ENCODE measurements around the gene PTPRE. TPM values are rescaled to one million over a fixed set of nuclear protein-coding genes. Genes with fewer than 3 reads are reported as not detected.

The PTPRE gene
- total RNA-seq, 5 donors from 2014 or later (not counting 1 experiment from before 2014, with no cell fraction given), result 23.2 to 69.2 (median 32.2) TPM

GRCh38 chr10:128070721-128071416, 164.0 kb downstream of the PTPRE start:
- ChIA-PET CTCF (interaction anchor here (1.0 to 3.0 kb wide), 5 partner anchors 9 to 165 kb away, joined by 3 to 89 read pairs (median 15); partner anchors contain the start of gene PTPRE (in 1 of the 2)), POLR2A (no interaction called here)
- H3K9me3 Mint-ChIP-seq, result no peaks in the 10 kb centered on the region
- Histone ChIP-seq H3K27me3 (replicated peaks in 1 of 2; ENCODE audit: control insufficient read depth in 2 of 2, extremely low read depth in 1 of 2, insufficient read depth in 2 of 2, low read length in 1 of 2) (no peaks in the 10 kb centered on the region), H3K9me3 (no peaks in the 10 kb centered on the region), H3K4me1 (ENCODE audit: control insufficient read depth in 1 of 2, extremely low read depth in 1 of 2, insufficient read depth in 2 of 2, low read length in 2 of 2) (peaks cover 2 to 34% of the 10 kb centered on the region in 2 experiments), H3K4me3 (ENCODE audit: control insufficient read depth in 1 of 2, extremely low read depth in 1 of 2, low read length in 1 of 2) (no peak overlapping the region), H3K36me3 (ENCODE audit: control insufficient read depth in 2 of 2, extremely low read depth in 1 of 2, insufficient read depth in 1 of 2, low read length in 1 of 2) (peaks cover 40 to 92% of the 10 kb centered on the region in 2 donors), H3K27ac (ENCODE audit: low read length) (no peak overlapping the region)
- ATAC-seq (replicated peaks in 1 of 4) (no peak), DNase-seq (no peak)
- peaks cover 61% of the 10 kb centered on the region for H3K36me3 Mint-ChIP-seq
- H3K27me3 Mint-ChIP-seq, result no peaks in the 10 kb centered on the region
- WGBS (ENCODE audit: insufficient coverage), result 94% methylated on average over 13 of the region's 17 CpGs
- H3K4me1 Mint-ChIP-seq, result peaks cover 18 to 37% (median 24%) of the 10 kb centered on the region in 3 donors
- H3K4me3 Mint-ChIP-seq, result no peak overlapping the region
- H3K27ac Mint-ChIP-seq, result no peak overlapping the region

- 91% methylated on average over 4 of the region's 9 CpGs for WGBS (ENCODE audit: insufficient coverage)
- H3K4me1 ChIP-seq (ENCODE audit: control insufficient read depth in 1 of 2, extremely low read depth in 1 of 2, insufficient read depth in 2 of 2, low read length in 2 of 2), result peaks cover 2 to 29% of the 10 kb centered on the region in 2 experiments
- no peak overlapping the region for H3K4me3 ChIP-seq (ENCODE audit: control insufficient read depth in 1 of 2, extremely low read depth in 1 of 2, low read length in 1 of 2)
- ChIA-PET POLR2A (no interaction called here), CTCF (interaction anchor here (1.0 to 3.0 kb wide), 3 partner anchors 10 to 37 kb away, joined by 3 to 89 read pairs (median 15); no protein-coding TSS in a partner anchor)
- H3K4me3 Mint-ChIP-seq, result no peak overlapping the region
- H3K27ac Mint-ChIP-seq, result no peak overlapping the region
- H3K27me3 ChIP-seq (replicated peaks in 1 of 2; ENCODE audit: control insufficient read depth in 2 of 2, extremely low read depth in 1 of 2, insufficient read depth in 2 of 2, low read length in 1 of 2), result no peaks in the 10 kb centered on the region
- H3K36me3 Mint-ChIP-seq, result peaks cover 62% of the 10 kb centered on the region
- ATAC-seq (replicated peaks in 1 of 4) (no peak), DNase-seq (no peak)
- no peaks in the 10 kb centered on the region for H3K9me3 ChIP-seq
- peaks cover 36 to 92% of the 10 kb centered on the region in 2 donors for H3K36me3 ChIP-seq (ENCODE audit: control insufficient read depth in 2 of 2, extremely low read depth in 1 of 2, insufficient read depth in 1 of 2, low read length in 1 of 2)
- no peak overlapping the region for H3K27ac ChIP-seq (ENCODE audit: low read length)
- peaks cover 13 to 32% (median 18%) of the 10 kb centered on the region in 3 donors for H3K4me1 Mint-ChIP-seq
- H3K27me3 Mint-ChIP-seq, result no peaks in the 10 kb centered on the region
- no peaks in the 10 kb centered on the region for H3K9me3 Mint-ChIP-seq
Measured at GRCh38 chr10:128071417-128071782, 164.5 kb downstream of the PTPRE start.

GRCh38 chr10:128072046-128072445, 165.1 kb downstream of the PTPRE start:
- Mint-ChIP-seq H3K9me3 (no peaks in the 10 kb centered on the region), H3K36me3 (peaks cover 60% of the 10 kb centered on the region), H3K27me3 (no peaks in the 10 kb centered on the region), H3K4me3 (no peak overlapping the region), H3K4me1 (peaks cover 6 to 26% (median 12%) of the 10 kb centered on the region in 3 donors), H3K27ac (no peak overlapping the region)
- Histone ChIP-seq H3K27ac (ENCODE audit: low read length) (no peak overlapping the region), H3K4me1 (ENCODE audit: control insufficient read depth in 1 of 2, extremely low read depth in 1 of 2, insufficient read depth in 2 of 2, low read length in 2 of 2) (peaks cover 2 to 24% of the 10 kb centered on the region in 2 experiments), H3K36me3 (ENCODE audit: control insufficient read depth in 2 of 2, extremely low read depth in 1 of 2, insufficient read depth in 1 of 2, low read length in 1 of 2) (peaks cover 30 to 92% of the 10 kb centered on the region in 2 donors), H3K9me3 (no peaks in the 10 kb centered on the region), H3K4me3 (ENCODE audit: control insufficient read depth in 1 of 2, extremely low read depth in 1 of 2, low read length in 1 of 2) (no peak overlapping the region), H3K27me3 (replicated peaks in 1 of 2; ENCODE audit: control insufficient read depth in 2 of 2, extremely low read depth in 1 of 2, insufficient read depth in 2 of 2, low read length in 1 of 2) (no peaks in the 10 kb centered on the region)
- POLR2A ChIA-PET, result interaction anchor here in 1 of 2 donors (0.7 kb wide), 1 partner anchor 73 kb away, joined by 10 read pairs; no protein-coding TSS in a partner anchor
- CTCF ChIA-PET, result interaction anchor here in 1 of 2 donors (2.6 kb wide), 1 partner anchor 36 kb away, joined by 15 read pairs; no protein-coding TSS in a partner anchor
- ATAC-seq (replicated peaks in 1 of 4) (no peak), DNase-seq (no peak)
- WGBS (ENCODE audit: insufficient coverage), result 90% methylated on average over 4 of the region's 6 CpGs

DNA sequence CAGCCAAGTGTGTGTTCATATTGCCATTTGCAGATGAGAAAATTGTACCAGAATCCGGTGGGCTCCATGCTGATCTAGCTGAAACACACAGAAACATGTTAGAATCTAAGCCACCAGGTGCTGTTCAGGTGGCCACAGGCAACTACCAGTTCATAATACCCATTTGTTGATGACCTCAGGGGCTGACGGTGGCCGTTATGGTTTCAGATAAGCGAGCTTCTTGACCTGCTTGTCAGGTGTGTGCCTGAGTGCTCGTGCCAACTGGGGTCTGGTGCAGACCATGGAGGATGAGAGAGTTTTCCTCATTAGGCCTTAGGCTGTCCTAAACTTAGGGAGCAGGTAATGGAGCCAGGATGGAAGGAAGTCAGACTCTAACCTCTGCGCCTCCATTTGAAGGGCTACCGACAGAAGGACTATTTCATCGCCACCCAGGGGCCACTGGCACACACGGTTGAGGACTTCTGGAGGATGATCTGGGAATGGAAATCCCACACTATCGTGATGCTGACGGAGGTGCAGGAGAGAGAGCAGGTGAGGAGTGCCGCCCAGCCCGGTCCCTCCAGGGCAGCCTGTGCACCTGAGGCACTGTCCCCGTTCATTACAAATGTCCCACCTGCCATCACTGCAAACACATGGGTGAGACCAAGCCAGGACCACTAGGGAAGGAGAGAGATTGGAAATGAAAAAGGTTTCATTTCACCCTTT, 166.2 kb downstream of the PTPRE start:
- ChIA-PET POLR2A (interaction anchor here in 1 of 2 donors (0.6 kb wide), 1 partner anchor 26 kb away, joined by 3 read pairs; no protein-coding TSS in a partner anchor), CTCF (interaction anchor here in 1 of 2 donors (0.6 to 2.6 kb wide), 2 partner anchors 37 to 51 kb away, joined by 3 to 15 read pairs; no protein-coding TSS in a partner anchor)
- no peak overlapping the region for H3K27ac ChIP-seq (ENCODE audit: low read length)
- H3K4me3 Mint-ChIP-seq, result no peak overlapping the region
- 96% methylated on average over 9 of the region's 14 CpGs for WGBS (ENCODE audit: insufficient coverage)
- H3K27me3 ChIP-seq (replicated peaks in 1 of 2; ENCODE audit: control insufficient read depth in 2 of 2, extremely low read depth in 1 of 2, insufficient read depth in 2 of 2, low read length in 1 of 2), result no peaks in the 10 kb centered on the region
- H3K27ac Mint-ChIP-seq, result no peak overlapping the region
- peaks cover 56% of the 10 kb centered on the region for H3K36me3 Mint-ChIP-seq
- ATAC-seq (replicated peaks in 1 of 4) (no peak), DNase-seq (peak in 1 of 35 experiments; percentile 6)
- peaks cover 23 to 92% of the 10 kb centered on the region in 2 donors for H3K36me3 ChIP-seq (ENCODE audit: control insufficient read depth in 2 of 2, extremely low read depth in 1 of 2, insufficient read depth in 1 of 2, low read length in 1 of 2)
- H3K9me3 Mint-ChIP-seq, result no peaks in the 10 kb centered on the region
- peaks cover 0 to 21% (median 8%) of the 10 kb centered on the region in 3 donors for H3K4me1 Mint-ChIP-seq
- no peaks in the 10 kb centered on the region for H3K9me3 ChIP-seq
- no peaks in the 10 kb centered on the region for H3K27me3 Mint-ChIP-seq
- H3K4me1 ChIP-seq (ENCODE audit: control insufficient read depth in 1 of 2, extremely low read depth in 1 of 2, insufficient read depth in 2 of 2, low read length in 2 of 2), result peaks cover 2 to 14% of the 10 kb centered on the region in 2 experiments
- H3K4me3 ChIP-seq (ENCODE audit: control insufficient read depth in 1 of 2, extremely low read depth in 1 of 2, low read length in 1 of 2), result no peak overlapping the region

GRCh38 chr10:128073890-128074289, 167.0 kb downstream of the PTPRE start:
- H3K4me3 ChIP-seq (ENCODE audit: control insufficient read depth in 1 of 2, extremely low read depth in 1 of 2, low read length in 1 of 2), result no peak overlapping the region
- Mint-ChIP-seq H3K36me3 (peaks cover 56% of the 10 kb centered on the region), H3K9me3 (no peaks in the 10 kb centered on the region), H3K4me1 (peaks cover 0 to 21% (median 8%) of the 10 kb centered on the region in 3 donors), H3K27ac (peak overlapping the region in 1 of 2 donors; percentile 49), H3K4me3 (no peak overlapping the region), H3K27me3 (no peaks in the 10 kb centered on the region)
- H3K27me3 ChIP-seq (replicated peaks in 1 of 2; ENCODE audit: control insufficient read depth in 2 of 2, extremely low read depth in 1 of 2, insufficient read depth in 2 of 2, low read length in 1 of 2), result no peaks in the 10 kb centered on the region
- peaks cover 29 to 91% of the 10 kb centered on the region in 2 donors for H3K36me3 ChIP-seq (ENCODE audit: control insufficient read depth in 2 of 2, extremely low read depth in 1 of 2, insufficient read depth in 1 of 2, low read length in 1 of 2)
- ATAC-seq (replicated peaks in 1 of 4), result no peak
- H3K9me3 ChIP-seq, result no peaks in the 10 kb centered on the region
- WGBS (ENCODE audit: insufficient coverage), result no CpG with 5 or more reads among the region's 2 CpGs
- ChIA-PET POLR2A (interaction anchor here (0.6 kb wide), 2 partner anchors 25 to 27 kb away, joined by 3 to 5 read pairs; no protein-coding TSS in a partner anchor), CTCF (interaction anchor here in 1 of 2 donors (0.7 to 1.5 kb wide), 3 partner anchors 38 to 784 kb away, joined by 3 to 5 read pairs (median 5); no protein-coding TSS in a partner anchor)
- H3K4me1 ChIP-seq (ENCODE audit: control insufficient read depth in 1 of 2, extremely low read depth in 1 of 2, insufficient read depth in 2 of 2, low read length in 2 of 2), result peaks cover 2 to 9% of the 10 kb centered on the region in 2 experiments
- no peak for DNase-seq
- H3K27ac ChIP-seq (ENCODE audit: low read length), result no peak overlapping the region

DNA sequence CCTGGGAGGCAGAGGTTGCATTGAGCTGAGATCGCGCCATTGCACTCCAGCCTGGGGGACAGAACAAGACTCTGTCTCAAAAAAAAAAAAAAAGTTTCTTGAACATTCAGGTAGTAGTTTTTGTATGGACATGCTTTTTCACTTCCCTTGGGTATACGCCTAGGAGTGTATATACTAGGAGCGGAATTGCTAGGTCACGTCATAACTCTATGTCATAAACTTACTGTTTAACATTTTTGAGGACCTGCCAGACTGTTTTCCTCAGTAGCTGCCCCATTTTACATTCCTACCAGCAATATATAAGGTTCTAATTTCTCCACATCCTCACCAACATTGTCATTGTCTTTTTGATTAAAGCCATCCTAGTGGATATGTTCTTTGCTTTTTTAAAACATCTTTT, 167.7 kb downstream of the PTPRE start:
- WGBS (ENCODE audit: insufficient coverage), result 94% methylated on average over 3 of the region's 5 CpGs
- H3K4me3 ChIP-seq (ENCODE audit: control insufficient read depth in 1 of 2, extremely low read depth in 1 of 2, low read length in 1 of 2), result no peak overlapping the region
- ATAC-seq (replicated peaks in 1 of 4) (no peak), DNase-seq (no peak)
- Mint-ChIP-seq H3K4me3 (no peak overlapping the region), H3K27me3 (no peaks in the 10 kb centered on the region), H3K36me3 (peaks cover 58% of the 10 kb centered on the region), H3K4me1 (peaks cover 0 to 16% (median 3%) of the 10 kb centered on the region in 3 donors), H3K9me3 (no peaks in the 10 kb centered on the region), H3K27ac (no peak overlapping the region)
- H3K27ac ChIP-seq (ENCODE audit: low read length), result no peak overlapping the region
- H3K27me3 ChIP-seq (replicated peaks in 1 of 2; ENCODE audit: control insufficient read depth in 2 of 2, extremely low read depth in 1 of 2, insufficient read depth in 2 of 2, low read length in 1 of 2), result no peaks in the 10 kb centered on the region
- ChIA-PET CTCF (interaction anchor here in 1 of 2 donors (0.6 to 1.5 kb wide), 4 partner anchors 39 to 785 kb away, joined by 3 to 5 read pairs (median 5); no protein-coding TSS in a partner anchor), POLR2A (no interaction called here)
- H3K9me3 ChIP-seq, result no peaks in the 10 kb centered on the region
- H3K4me1 ChIP-seq (ENCODE audit: control insufficient read depth in 1 of 2, extremely low read depth in 1 of 2, insufficient read depth in 2 of 2, low read length in 2 of 2), result peaks cover 0 to 2% of the 10 kb centered on the region in 2 experiments
- H3K36me3 ChIP-seq (ENCODE audit: control insufficient read depth in 2 of 2, extremely low read depth in 1 of 2, insufficient read depth in 1 of 2, low read length in 1 of 2), result peaks cover 27 to 93% of the 10 kb centered on the region in 2 donors
